RWPE1 (cell line): ENCODE data around the gene NDUFB10.
A peak's percentile ranks its signal among the peaks of the same experiment; 100 is the strongest.
"Not testable (repeated sequence)": the region's sequence is repeated elsewhere in the genome, so short reads cannot be mapped to it uniquely, and the experiment has no call there.

Experiments used
- CTCF ChIA-PET: fragments of 350-600 bp; sonication (Branson Sonifier 250); formaldehyde crosslinking; extraction: SDS; loops from one replicate; lab custom pipeline; 2021; lab: Yijun Ruan, JAX
- POLR2A ChIA-PET: fragments of 400-600 bp; formaldehyde crosslinking; extraction: SDS; loops from one replicate; lab custom pipeline; 2020; ENCODE audit warnings: antibody characterized with exemption; ENCODE audit not compliant: low non-redundant PET; lab: Yijun Ruan, JAX
- DNase-seq: peaks from one replicate; pipeline ENCODE4 v3.0.0; 2012; ENCODE audit warnings: low spot score
- H3K27ac ChIP-seq: fragments of 450-650 bp; 2 replicates; pipeline ENCODE4 v1.5.1; 2017
- TF ChIP-seq, protein P1 (sequence below): fragments of 450-650 bp; conservative IDR thresholded peaks from 2 replicates; pipeline ENCODE4 v1.5.1; 2017; ENCODE audit warnings: low read depth, mild to moderate bottlenecking

Gene NDUFB10

DNA sequence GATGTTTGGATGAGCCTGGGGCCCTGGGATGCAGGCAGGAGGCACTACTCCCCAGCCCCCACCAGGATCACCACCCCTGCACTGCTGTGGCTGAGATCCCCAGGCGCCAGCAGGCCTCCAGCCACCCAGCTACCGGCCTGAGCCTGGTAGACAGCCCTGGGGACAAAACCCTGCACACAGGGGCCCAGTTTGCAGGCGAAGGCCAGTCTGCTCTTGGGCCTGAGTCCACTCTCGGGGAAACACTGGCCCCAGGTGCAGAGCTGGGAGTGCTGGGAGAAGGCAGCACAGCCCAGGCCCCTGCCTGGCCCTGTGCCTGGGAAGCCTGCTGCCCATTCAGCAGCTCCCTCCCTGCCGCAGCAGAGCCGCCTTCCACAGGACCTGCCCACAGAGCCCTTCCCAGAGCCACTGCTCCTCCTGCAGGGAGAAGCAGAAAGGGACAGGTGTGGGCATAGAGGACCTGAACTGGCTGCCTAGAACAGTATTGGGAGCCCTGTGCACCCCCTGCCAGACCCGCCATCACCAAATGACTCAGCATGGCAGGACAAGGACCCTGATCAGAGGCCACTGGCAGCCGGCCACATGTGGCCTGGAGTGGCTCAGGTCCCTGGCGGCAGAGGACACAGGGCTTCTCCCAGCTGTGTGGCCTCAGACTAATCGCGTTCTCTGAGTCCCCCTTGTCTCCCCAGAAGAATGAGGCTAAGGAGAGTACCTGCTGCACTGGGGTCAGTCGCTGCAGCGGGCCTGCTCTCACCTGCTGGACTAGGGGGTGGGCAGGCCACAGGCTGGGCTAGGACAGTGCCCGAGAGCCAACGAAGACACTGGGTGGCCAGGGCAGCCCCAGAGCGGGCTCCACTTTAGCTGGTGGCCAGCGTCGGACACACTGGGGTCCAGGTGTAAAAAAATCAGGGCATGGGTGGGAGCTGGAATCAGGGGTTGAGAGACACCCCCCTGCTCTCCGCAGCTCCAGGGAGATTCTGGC lies 27.0 kb upstream of the NDUFB10 start:
- H3K27ac ChIP-seq = no peak overlapping the region
- DNase-seq = no peak
- ChIA-PET POLR2A (no interaction called here), CTCF (interaction anchor here (0.5 to 2.0 kb wide), 9 partner anchors 8 to 260 kb away, joined by 3 to 7 read pairs (median 4); no protein-coding TSS in a partner anchor)
- TF ChIP-seq, protein P1, sequence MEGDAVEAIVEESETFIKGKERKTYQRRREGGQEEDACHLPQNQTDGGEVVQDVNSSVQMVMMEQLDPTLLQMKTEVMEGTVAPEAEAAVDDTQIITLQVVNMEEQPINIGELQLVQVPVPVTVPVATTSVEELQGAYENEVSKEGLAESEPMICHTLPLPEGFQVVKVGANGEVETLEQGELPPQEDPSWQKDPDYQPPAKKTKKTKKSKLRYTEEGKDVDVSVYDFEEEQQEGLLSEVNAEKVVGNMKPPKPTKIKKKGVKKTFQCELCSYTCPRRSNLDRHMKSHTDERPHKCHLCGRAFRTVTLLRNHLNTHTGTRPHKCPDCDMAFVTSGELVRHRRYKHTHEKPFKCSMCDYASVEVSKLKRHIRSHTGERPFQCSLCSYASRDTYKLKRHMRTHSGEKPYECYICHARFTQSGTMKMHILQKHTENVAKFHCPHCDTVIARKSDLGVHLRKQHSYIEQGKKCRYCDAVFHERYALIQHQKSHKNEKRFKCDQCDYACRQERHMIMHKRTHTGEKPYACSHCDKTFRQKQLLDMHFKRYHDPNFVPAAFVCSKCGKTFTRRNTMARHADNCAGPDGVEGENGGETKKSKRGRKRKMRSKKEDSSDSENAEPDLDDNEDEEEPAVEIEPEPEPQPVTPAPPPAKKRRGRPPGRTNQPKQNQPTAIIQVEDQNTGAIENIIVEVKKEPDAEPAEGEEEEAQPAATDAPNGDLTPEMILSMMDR = no peak

DNA sequence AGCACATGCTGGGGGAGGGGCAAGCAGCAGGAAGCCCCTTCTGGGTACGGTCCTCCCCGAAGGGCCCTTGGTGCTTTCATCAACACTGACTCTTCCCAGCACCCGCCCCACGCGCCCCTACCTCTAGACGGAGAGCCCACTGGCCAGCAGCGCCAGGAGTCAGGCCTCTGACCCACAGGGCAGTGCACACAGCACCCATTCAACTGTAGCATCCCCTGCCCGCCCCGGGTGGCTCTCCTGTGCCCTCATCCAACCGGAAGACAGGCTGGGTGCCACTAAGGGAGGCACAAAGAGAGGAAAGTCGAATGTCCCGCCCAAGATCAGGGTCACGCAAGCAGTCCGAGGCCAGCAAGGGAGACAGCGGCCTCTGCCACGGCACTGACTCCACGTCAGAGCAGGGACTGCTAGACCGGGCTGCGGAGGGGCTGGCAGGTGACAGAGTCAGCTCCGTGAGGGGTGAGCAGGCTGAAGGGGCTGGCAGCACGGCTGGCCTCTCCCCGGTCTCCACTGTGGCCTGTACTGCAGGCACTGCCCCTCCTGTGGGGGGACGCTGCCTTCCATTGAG lies 26.2 kb upstream of the NDUFB10 start:
- POLR2A ChIA-PET = no interaction called here
- H3K27ac ChIP-seq = no peak overlapping the region
- no peak for DNase-seq
- CTCF ChIA-PET = interaction anchor here (0.5 to 2.0 kb wide), 4 partner anchors 9 to 259 kb away, joined by 3 to 7 read pairs (median 4); no protein-coding TSS in a partner anchor
- TF ChIP-seq, protein P1 = no peak

DNA sequence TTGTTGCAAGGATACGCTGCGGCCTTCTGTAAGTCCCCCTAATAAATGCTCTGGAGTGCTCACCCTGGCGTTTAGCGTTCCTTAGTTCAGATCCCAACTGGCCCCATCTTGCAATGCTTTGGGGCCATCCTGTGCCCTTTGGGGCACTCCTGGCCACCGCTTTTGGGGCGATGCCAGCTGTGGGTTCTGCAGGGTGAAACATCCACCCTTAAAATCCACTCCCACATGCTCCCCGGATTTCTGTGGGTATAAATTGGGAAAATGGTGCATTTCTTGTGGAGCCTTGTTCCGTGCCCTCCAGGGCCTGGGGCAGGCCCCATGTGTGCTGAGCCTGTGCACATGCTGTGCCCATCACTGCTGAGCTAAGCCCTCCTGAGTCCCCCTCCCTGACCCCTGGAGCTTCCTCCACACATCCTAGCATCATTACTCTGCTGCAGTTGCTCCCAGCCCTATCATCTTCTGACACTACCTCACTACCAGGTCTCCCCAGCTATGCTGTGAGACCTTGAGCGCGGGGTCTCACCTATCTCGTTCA lies 22.3 kb upstream of the NDUFB10 start:
- TF ChIP-seq, protein P1 = no peak
- CTCF ChIA-PET = no interaction called here

DNA sequence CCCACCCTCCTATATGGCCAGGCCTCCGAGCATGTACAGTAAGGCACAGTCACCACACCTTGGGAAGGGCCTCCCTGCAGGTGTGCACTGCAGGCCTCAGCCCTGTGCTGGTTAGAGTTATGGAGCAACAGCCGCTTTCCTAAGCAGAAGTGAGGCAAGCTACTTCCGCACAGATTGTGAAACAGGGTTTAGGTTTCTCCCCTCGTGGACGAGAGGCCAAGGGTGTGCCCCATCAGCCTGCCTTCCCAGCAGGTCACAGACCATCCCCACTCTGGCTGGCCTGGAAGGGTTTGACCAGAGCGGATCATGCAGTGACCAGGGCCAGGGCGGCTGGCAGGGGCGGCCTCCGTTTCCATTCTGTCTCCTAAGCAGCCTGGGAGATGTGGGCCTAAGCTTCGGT lies 21.0 kb upstream of the NDUFB10 start:
- TF ChIP-seq, protein P1 = no peak
- POLR2A ChIA-PET = interaction anchor here (0.5 kb wide), 1 partner anchor 234 kb away, joined by 3 read pairs; no protein-coding TSS in a partner anchor
- CTCF ChIA-PET = no interaction called here
- no peak for DNase-seq
- H3K27ac ChIP-seq = peak overlapping the region; percentile 65

More for the DNA sequence above, 22.3 kb upstream of the NDUFB10 start:
- H3K27ac ChIP-seq = peak overlapping the region; percentile 65; the same call in 1 of the 2 replicates
- no peak for DNase-seq
- POLR2A ChIA-PET = no interaction called here

DNA sequence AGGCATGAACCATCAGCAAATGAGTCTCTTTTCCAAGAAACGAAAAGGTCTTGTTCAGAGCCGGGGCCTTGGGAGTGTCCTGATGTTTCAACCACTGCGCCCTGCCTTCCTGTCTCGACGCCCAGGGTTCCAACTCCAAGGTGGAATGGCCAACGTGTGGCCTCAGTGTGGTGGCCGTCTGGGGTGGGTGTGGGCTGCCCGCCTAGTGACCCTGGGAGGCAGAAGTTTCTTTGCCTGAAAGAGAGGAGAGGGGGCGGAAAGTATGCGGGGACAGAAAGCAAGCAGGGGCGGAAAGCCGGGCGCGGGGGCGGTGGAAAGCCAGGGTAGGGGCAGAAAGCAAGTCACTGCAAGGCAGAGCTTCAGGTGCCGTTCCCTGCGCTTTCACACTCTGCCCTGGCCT lies 20.4 kb upstream of the NDUFB10 start:
- TF ChIP-seq, protein P1 = no peak
- peak overlapping the region; percentile 65 for H3K27ac ChIP-seq
- POLR2A ChIA-PET = interaction anchor here (0.5 kb wide), 1 partner anchor 234 kb away, joined by 3 read pairs; no protein-coding TSS in a partner anchor
- CTCF ChIA-PET = no interaction called here
- DNase-seq = no peak

DNA sequence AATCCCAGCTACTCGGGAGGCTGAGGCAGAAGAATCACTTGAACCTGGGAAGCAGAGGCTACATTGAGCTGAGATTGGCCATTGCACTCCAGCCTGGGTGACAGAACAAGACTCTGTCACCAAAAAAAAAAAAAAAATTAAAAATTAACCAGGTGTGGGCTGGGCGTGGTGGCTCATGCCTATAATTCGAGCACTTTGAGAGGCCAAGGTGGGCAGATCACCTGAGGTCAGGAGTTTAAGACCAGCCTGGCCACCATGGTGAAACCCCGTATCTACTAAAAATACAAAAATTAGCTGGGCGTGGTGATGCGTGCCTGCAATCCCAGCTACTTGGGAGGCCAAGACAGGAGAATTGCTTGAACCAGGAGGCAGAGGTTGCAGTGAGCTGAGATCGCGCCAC lies 19.5 kb upstream of the NDUFB10 start:
- CTCF ChIA-PET = interaction anchor here (2.1 kb wide), 1 partner anchor 10 kb away, joined by 12 read pairs; no protein-coding TSS in a partner anchor
- DNase-seq, POLR2A ChIA-PET: not testable (repeated sequence)
- 0 out of 2 replicates have a peak overlapping the region, but pooled peaks have one; percentile 73 for H3K27ac ChIP-seq
